CD1c-positive myeloid dendritic cell (primary cell): ENCODE measurements around the gene TRPM2.
"Not testable (repeated sequence)": the region's sequence is repeated elsewhere in the genome, so short reads cannot be mapped to it uniquely, and the experiment has no call there.

Source experiments
- DNase-seq: peaks from one replicate; pipeline ENCODE4 v3.0.0-alpha.2; 2016; ENCODE audit errors: extremely low spot score

Gene TRPM2

DNA sequence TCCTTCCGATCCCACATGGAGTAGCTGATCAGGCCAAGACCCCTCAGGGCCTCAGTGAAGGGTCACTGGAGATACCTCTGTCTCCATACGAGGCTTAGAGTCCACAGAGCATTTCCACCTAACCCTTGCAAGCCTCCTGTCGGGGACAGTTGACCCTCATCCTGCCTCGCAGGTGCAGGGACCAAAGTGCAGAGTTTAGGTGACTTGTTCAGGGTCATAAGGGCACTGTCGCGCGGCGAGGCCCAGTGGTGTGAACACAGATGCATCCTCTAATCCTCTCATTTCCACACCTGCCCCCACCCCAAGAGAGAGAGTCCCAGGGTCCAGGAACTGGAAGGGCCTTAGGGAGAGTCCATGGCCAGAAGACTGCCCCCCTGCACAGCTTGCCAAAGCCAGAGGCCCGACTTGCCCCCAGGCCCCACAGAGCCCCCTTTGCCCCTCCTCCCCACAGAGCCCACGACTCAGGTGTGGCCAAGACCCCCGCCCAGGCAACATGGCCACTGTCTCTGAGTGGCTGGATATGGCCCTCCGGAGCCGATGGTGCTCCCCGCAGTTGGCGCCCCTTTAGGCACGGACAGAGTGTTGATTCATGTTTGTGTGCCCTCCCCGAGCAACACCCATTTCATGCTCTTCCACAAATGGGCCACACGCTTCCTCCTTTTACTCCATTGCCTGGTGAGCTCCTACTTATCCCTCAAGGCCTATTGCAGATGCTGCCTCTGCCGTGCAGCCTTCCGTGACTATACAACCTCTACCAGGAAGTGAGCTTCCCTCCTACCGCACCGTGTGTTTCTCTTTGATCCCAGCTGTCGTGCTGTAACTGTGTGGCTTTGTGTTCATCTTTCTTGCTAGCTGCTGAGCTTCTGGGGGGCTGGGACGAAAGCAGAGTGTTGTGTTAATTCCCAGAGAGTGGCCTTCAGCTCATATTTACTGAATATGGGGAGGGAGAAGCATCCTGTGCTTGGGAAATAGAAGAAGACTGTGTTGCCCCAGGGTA, 1.7 kb downstream of the TRPM2 start:
- DNase-seq: peak; percentile 46

DNA sequence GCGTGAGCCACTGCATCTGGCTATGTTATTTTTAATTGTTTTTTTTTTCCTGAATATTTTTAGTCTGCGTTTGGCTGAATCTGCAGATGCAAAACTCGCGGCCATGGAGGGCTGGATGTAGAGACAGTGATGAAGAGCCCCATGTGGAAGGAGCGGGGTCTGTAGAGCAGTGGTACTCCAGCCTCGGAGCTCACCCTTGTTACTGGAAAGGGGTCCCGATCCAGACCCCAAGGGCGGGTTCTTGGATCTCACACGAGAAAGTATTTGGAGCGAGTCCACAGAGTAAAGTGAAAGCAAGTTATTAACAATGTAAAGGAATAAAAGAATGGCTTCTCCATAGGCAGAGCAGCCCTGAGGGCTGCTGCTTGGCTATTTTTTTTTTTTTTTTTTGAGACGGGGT, 2.7 kb downstream of the TRPM2 start:
- DNase-seq: no peak

DNA sequence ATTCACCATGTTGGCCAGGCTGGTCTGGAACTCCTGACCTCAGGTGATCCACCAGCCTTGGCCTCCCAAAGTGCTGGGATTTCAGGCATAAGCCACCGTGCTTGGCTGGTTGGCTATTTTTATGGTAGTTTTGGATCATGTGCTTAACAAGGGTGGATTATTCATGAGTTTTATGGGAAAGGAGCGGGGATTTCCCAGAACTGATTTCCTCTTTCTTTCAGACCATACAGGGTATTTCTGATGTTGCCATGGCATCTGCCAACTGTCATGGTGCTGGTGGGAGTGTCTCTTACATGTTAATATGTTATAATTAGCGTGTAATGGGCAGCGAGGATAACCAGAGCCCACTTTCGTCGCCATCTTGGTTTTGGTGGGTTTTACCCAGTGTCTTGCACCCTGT, 3.2 kb downstream of the TRPM2 start:
- peak; percentile 89 for DNase-seq

DNA sequence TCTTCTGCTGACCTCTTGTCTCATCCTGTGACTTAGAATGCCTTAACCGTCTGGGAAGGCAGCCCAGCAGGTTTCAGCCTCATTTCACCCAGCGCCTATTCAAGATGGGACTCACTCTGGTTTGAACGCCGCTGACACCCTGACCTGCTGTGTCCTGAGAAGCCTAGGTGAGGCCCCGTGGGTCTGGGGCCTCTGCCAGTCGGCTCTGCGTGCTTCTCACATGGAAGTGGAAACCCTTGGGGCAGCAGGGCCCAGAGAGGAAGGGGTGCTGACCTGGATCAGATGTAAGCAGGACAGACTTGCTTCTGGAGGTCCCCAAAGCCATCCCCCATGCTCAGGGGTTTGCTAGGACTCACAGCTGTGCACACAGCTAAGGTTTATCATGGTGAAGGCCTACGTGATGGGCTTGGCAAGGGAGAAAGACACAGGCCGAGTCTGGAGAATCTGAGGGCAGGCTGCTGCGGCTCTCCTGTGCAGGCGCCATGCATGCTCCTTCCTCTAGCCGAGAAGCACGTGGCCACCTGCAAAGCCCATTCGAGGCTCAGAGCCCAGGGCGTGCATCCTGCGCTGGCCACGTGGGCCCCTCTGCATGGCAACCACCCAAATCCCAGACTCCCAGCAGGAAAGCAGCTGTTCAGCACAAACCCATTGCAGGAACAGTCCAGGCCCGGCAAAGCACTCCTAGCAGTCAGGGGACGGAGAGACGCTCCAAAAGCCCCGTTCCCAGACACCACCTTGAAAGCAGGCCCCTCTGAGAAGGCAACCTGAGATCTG, 3.8 kb downstream of the TRPM2 start:
- DNase-seq: no peak

DNA sequence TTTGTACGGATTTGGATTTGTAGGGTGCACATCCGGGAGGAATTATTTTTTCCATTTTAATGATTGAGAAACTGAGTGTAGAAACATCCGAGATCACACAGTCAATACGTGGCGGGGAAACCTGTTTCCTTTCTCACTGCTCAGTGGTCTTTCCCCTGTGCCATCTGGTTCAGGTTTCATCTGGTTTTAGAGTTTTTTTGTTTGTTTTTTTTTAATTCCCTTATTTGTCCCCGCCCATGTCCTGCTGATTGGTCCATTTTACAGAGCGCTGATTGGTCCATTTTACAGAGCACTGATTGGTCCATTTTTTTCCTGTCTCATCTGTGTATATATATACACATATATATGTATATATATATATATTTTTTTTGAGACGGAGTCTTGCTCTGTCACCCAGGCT, 6.0 kb downstream of the TRPM2 start:
- DNase-seq: no peak

DNA sequence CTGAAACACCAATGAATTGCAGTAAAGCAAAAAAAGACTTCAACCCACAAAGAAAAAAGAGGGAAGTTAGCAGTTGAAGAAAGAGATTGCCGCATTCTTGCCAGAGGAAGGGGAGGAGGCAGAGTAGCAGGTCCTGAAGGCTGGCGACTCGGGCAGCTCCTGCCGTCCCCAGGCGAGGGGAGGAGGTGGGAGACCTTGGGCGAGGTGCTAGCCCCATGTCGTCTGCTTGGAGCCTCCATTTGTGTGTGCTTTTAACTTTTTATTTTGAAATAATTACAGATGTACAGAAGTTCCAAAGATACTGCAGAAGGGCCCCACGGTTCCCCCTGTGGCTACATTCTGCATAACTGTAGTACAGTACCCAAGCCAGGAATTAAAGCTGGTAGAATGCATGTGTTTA, 6.7 kb downstream of the TRPM2 start:
- DNase-seq: peak; percentile 65

DNA sequence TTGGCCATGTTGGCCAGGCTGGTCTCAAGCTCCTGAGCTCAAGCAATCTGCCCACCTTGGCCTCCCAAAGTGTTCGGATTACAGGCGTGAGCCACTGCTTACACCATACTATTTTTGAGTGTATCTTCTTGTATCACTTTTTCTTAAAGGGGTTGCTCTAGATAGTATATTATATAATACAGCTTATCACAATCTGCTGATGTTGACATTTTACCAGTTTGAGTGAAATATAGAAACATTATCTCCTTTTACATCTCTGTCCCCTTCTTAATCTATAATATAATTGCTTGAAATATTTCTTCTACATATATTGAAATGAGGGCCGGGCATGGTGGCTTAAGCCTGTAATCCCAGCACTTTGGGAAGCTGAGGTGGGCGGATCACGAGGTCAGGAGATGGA, 8.5 kb downstream of the TRPM2 start:
- not testable (repeated sequence) for DNase-seq

DNA sequence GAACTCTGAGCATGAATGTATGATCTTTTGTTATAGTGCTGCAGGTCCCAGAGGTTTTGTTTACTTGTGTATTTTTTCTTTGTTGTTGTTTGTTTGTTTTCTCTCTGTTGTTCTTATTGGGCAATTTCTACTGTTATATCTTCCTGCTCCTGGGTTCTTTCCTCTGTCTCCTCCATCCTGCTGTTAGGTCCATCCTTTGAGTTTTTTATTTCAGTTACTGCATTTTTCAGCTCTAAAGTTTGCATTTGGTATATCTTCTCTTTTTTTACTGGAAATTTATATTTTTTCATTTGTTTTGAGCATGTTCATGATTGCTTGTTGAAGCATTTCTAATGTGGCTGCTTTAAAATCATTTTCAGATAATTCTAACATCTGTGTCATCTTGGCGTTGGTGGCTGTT, 9.9 kb downstream of the TRPM2 start:
- DNase-seq: no peak

DNA sequence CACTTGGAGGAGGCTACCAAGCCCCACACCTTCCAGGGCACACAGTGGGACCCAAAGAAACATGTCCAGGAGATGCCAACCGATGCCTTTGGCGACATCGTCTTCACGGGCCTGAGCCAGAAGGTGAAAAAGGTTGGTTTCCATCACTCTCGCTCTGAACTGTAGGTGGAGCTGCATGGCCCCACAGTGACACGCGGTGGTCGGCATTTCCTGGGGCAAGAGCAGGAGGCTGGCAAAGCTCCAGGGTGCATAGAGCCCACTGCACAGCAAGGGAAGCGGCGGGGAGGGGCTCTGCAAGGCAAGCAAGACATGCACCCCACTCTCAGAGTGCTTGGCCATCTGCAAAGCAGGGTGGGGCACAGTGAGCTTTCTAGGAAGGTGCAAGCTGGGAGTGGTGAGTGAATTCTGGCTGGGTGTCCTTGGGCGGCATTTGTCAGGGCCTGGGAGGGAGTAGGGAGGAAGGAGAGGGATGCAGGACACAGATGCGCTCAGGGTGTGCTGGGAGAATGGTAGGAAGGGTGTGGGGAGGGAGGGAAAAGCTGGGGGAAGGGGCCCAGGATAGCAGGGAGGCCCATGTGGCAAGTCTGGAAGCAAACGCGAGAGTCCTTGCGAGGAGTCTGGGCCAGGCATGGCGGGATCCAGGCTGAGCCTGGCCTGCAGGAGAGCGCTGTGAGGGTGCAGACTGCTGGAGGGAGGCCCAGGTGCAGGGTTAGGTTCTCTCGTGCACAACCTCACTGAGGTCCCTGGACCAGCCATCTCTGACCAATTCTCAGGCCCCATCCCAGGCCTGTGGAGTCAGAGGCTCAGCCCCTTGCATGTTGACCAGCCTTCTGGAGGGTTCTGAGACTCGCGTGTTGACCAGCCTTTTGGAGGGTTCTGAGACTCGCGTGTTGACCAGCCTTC, 11.0 kb downstream of the TRPM2 start:
- DNase-seq: no peak

DNA sequence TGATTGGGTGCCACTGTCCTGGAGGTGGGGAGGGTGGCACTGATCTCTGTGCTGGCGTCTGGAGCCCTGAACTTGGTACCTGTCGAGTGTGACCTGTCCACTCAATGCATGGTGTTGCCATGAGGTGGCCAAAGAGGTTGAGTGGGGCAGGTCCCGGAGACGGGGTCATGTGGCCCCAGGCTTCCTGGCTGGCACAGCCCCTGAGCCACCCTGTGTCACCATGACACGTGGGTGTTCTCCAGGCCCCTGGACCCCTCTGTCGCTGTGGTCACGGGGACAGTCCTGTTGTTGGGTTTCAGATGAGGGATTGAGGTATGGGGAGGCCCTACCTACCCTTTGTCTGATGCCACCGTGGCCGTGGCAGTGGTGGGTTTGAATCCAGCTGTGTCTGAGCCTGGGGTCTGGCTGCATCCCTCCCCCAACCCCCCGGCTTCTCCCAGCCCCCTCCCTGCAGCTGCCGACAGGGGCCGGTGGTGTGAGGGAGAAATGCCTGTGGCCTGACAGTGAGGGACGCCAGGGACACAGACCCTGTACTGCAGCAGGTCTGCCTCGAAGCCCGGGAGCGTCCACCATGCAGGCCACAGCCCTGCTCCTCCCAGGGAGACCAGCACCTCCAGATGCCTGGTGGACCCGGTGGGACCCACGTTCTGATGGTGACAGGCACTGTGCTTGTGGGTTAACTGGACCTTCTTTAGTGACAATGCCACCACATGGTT, 12.0 kb downstream of the TRPM2 start:
- no peak for DNase-seq

DNA sequence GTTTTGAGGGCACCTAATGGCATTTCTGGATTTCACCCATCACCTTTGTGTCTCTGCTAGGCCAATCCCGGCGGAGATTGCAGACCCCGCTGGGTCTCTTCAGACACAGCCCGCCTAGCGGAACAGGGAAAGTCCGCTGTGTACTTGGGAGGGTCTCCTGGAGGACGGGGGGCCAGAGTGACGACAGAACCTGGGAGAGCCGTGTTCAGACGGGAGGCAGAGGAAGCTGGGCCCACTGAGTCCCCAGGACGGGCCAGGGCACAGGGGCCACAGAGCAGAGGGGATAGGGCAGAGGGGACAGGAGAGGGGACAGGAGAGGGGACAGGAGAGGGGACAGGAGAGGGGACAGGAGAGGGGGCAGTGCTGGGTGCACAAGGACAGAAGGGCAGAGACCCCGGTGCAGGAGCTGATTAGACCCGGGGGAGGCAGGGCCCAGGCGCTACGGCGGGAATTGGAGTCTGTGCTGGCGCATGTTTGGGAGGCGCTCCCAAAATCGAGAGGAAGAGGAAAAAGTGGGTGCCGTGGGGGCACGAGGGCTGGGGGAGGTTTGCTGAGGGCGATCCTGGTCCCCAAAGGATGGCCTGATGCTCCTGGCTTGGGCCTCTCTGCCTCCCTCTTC, 12.7 kb downstream of the TRPM2 start:
- DNase-seq: no peak

DNA sequence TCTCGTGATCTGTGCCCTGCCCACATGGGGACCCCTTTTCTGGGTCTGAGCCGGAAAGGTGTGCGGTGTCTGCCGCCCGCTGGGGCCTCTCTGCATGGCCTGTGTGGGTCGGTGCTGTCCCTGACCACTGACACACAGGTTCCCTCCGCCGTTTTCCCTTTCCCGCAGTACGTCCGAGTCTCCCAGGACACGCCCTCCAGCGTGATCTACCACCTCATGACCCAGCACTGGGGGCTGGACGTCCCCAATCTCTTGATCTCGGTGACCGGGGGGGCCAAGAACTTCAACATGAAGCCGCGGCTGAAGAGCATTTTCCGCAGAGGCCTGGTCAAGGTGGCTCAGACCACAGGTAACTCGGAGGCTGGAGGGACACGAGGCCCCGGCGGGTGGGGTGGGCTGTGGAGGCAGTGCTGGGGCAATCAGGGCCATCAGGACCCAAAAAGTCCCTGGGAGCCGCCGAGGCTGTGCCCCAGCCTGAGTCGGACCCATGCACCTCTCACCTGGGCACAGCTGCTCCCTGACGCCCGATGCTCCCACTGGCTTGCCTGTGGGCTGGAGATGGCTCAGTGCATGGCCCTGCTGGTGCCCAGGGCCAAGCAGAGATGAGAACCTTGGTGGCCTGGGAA, 13.3 kb downstream of the TRPM2 start:
- DNase-seq: no peak

DNA sequence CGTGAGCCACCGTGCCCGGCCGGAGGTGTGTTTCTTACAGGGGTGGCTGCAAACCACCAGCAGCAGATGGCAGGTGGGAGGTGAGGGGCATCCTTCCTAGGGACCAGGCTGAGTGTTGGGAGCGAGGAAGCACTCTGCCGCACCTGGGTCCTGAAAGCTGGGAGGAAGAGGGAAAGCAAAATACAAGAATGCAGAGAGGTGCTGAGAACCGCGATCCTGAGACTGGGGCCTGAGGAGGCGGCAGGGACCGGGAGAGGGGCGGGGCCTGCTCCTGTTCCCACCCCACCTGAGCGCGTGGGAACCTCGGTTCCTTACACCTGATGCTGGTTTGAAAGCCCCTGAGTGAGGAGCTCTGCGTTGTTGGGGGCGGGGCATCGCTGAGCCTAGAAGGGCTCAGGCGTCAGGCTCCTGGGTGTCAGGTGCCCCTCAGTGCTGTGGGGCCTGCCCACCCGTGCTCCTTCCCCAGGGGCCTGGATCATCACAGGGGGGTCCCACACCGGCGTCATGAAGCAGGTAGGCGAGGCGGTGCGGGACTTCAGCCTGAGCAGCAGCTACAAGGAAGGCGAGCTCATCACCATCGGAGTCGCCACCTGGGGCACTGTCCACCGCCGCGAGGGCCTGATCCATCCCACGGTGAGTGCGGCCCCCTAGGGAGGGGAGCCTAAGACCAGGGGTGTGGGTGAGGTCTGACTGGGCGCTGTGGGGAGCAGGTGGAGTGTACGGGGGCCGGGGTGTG, 15.5 kb downstream of the TRPM2 start:
- DNase-seq: no peak

DNA sequence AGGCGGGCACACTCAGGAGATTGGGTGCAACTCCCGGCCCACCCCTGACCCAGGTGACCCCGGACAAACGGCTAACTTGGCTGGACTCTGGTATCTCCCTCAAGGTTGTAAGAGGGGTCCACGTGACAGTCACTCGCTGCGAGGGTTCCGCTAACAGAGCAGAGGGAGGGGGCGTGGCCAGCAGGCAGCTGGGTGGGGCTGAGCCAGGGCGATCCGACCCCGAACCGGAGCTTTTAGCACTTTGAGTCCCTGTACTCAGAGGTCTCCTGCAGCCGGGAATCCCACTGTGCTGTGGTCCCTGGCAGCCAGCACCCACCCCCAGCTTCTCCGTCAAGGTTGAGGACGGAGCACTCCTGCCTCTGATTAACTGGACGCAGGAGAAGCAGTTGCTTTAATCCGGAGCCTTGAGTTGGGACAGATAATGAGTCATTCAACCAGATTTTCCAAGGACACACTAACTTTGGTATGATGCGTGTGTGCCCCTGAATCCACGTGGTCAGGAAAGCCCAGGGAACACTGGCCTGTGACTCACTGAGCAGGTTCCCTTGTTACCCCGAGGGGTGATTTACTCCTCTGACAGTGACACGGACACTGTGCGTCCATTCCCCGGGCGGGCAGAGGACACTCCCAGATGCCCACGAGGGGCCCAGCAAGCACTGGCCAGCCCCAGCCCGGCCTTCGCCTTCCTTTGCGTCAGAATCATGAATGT, 16.8 kb downstream of the TRPM2 start:
- no peak for DNase-seq

DNA sequence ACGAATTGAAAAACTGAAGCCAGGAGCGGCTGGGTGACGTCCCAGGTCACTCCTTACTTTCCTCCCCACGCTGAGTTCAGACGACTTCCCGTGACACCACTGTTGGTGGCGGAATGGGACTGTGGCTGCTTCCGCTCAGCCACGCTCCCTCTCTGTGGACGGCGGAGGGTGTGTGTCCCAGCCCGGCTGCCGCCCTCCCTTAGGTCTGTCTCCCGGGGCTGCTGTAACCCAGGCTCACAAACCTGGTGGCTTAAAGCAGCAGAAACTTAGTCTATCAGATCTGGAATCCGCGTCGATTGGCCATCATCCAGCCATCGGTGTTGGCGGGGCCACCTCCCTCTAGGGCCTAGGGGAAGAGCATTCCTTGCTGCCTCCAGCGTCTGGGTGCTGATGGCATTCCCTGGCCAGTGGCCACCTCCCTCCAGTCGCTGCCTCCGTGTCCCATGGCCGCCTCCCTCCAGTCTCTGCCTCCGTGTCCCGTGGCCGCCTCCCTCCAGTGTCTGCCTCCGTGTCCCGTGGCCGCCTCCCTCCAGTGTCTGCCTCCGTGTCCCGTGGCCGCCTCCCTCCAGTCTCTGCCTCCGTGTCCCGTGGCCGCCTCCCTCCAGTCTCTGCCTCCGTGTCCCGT, 17.5 kb downstream of the TRPM2 start:
- no peak for DNase-seq

DNA sequence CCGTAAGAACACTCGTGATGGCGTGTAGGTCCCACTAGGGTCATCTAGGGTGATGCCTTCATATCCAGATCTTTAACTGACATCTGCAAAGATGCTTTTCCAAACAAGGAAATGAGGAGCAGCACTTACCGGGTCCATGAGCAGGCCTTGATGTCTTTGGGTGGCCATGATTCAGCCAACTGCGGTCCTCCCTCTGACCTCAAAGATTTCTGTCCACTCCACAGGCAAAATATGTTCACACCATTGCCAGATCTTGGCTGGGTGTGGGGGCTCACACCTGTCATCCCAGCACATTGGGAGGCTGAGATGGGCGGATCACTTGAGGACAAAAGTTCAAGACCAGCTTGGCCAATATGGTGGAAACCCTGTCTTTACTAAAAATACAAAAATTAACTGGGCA, 18.2 kb downstream of the TRPM2 start:
- DNase-seq: no peak

DNA sequence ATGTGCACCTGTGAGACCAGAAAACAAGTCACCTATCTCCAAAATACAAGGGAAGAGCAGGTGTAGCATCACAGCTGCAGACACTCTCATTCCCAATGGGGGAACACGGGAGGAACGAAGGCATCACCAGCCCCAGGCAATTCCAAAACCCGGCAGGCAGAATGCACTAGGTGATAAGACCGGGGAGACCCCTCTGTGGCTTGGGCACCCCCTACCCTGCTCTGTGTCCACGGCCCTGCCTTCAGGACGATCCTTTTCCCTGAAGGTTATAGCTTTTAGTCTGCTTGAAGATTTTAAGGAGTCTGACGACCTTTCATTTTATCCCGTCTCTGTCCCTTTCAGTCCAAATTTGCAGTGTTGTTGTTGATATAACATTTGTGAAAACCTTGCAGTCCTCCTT, 19.2 kb downstream of the TRPM2 start:
- no peak for DNase-seq

DNA sequence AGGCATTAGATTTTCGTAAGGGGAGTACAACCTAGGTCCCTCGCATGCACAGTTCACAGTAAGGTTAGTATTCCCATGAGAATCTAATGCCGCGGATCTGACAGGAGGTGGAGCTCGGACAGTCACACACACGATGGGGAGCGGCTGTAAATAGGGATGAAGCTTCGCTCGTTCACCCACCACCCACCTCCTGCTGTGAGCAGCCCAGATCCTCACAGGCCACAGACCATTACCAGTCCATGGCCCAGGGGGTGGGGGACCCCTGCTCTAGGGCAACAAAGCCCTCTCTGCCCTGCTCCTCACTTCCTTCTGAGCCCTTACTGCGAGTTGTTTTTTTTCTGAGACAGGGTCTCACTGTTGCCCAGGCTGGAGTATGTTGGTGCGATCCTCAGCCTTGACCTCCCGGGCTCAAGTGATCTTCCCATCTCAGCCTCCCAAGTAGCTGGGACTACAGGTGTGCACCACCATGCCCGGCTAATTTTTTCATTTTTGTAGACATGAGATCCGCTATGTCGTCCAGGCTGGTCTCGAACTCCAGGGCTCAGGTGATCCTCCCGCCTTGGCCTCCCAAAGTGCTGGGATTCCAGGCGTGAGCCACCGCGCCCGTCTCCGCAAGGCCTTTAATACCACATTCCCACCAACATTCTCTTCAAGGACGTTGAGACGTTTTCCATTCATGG, 21.3 kb downstream of the TRPM2 start:
- DNase-seq: no peak
